HG03342 (cell line): ENCODE results near the gene ZRANB3.
"Not testable (repeated sequence)": the region's sequence is repeated elsewhere in the genome, so short reads cannot be mapped to it uniquely, and the experiment has no call there.

ENCODE experiments used
- ATAC-seq: cut with Tn5 transposase; IDR thresholded peaks from one replicate; pipeline ENCODE4 v1.9.1; 2021; ENCODE audit warnings: mild to moderate bottlenecking, moderate library complexity; ENCODE audit not compliant: unreplicated experiment

The ZRANB3 gene

GRCh38 chr2:135337071-135337470 is 193.9 kb downstream of the ZRANB3 start:
- no peak for ATAC-seq

GRCh38 chr2:135335256-135335655 is 195.8 kb downstream of the ZRANB3 start:
- ATAC-seq: no peak

- no peak for ATAC-seq
Measured at GRCh38 chr2:135327146-135327545, 203.9 kb downstream of the ZRANB3 start.

- ATAC-seq: no peak
Measured at GRCh38 chr2:135320465-135321355, 210.3 kb downstream of the ZRANB3 start.

- ATAC-seq: no peak
Measured at GRCh38 chr2:135318808-135319207, 212.2 kb downstream of the ZRANB3 start.

GRCh38 chr2:135317375-135317774 is 213.6 kb downstream of the ZRANB3 start:
- no peak for ATAC-seq

GRCh38 chr2:135311962-135312361 is 219.1 kb downstream of the ZRANB3 start:
- ATAC-seq: no peak

GRCh38 chr2:135311268-135311667 is 219.8 kb downstream of the ZRANB3 start:
- no peak for ATAC-seq

GRCh38 chr2:135304694-135305093 is 226.3 kb downstream of the ZRANB3 start:
- no peak for ATAC-seq

- ATAC-seq: peak; percentile 71
Measured at GRCh38 chr2:135299658-135300244, 231.3 kb downstream of the ZRANB3 start.

GRCh38 chr2:135299165-135299564 is 231.9 kb downstream of the ZRANB3 start:
- no peak for ATAC-seq

- not testable (repeated sequence) for ATAC-seq
Measured at GRCh38 chr2:135287121-135287520, 243.9 kb downstream of the ZRANB3 start.

GRCh38 chr2:135285391-135285790 is 245.6 kb downstream of the ZRANB3 start:
- ATAC-seq: no peak

GRCh38 chr2:135281379-135281778 is 249.6 kb downstream of the ZRANB3 start:
- no peak for ATAC-seq

GRCh38 chr2:135279209-135279608 is 251.8 kb downstream of the ZRANB3 start:
- ATAC-seq: no peak

GRCh38 chr2:135276525-135276924 is 254.5 kb downstream of the ZRANB3 start:
- ATAC-seq: no peak

GRCh38 chr2:135271006-135271405 is 260.0 kb downstream of the ZRANB3 start:
- no peak for ATAC-seq

GRCh38 chr2:135265960-135266490 is 265.0 kb downstream of the ZRANB3 start:
- ATAC-seq: no peak

GRCh38 chr2:135259123-135259522 is 271.9 kb downstream of the ZRANB3 start:
- no peak for ATAC-seq

GRCh38 chr2:135258193-135258592 is 272.8 kb downstream of the ZRANB3 start:
- ATAC-seq: no peak

GRCh38 chr2:135257383-135258090 is 273.5 kb downstream of the ZRANB3 start:
- ATAC-seq: no peak
